A549 (cell line): ENCODE results near the gene CFAP157.

Experiments
- ELK1 ChIP-seq: fragments of 150-350 bp; IDR thresholded peaks from 2 replicates; pipeline ENCODE4 v1.6.1; 2014; ENCODE audit warnings: low read depth, mild to moderate bottlenecking, low read length
- EP300 ChIP-seq, 2 experiments: fragments of >200 bp; sonication (Bioruptor Twin); formaldehyde crosslinking; IDR thresholded peaks; 2 replicates in 1 of 2; 3 replicates in 1 of 2; pipeline ENCODE4 v1.6.1; 2016 to 2017
- KDM1A ChIP-seq: fragments of 200-600 bp; sonication (generic); IDR thresholded peaks from 2 replicates; pipeline ENCODE4 v1.6.1; 2016; ENCODE audit warnings: low read depth, mild to moderate bottlenecking
- MAX ChIP-seq: IDR thresholded peaks from 2 replicates; pipeline ENCODE4 v1.6.1; 2012
- TF ChIP-seq, protein P1 (sequence below): fragments of >200 bp; sonication (Bioruptor Twin); formaldehyde crosslinking; IDR thresholded peaks from 3 replicates; pipeline ENCODE4 v1.5.1; 2016

DNA sequence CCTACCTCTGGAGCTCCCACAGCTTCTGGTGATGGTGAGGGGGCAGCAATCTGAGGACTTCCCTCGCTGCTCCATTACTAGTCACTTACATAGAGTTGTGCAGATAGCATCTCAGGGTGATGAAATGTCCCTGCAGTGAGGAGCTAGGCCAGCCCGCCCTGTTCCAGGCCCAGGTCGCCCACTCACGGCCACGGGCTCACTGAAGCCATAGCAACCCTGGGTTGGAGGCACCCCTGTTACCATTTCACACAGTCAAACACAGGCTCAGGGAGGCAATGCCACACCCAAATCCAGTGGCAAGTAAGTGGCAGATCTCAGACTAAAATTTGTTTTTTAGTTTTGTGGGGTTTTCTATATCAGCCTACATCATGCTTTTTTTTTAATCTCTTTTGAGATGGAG is 52.1 kb downstream of the CFAP157 start:
- TF ChIP-seq, protein P1, sequence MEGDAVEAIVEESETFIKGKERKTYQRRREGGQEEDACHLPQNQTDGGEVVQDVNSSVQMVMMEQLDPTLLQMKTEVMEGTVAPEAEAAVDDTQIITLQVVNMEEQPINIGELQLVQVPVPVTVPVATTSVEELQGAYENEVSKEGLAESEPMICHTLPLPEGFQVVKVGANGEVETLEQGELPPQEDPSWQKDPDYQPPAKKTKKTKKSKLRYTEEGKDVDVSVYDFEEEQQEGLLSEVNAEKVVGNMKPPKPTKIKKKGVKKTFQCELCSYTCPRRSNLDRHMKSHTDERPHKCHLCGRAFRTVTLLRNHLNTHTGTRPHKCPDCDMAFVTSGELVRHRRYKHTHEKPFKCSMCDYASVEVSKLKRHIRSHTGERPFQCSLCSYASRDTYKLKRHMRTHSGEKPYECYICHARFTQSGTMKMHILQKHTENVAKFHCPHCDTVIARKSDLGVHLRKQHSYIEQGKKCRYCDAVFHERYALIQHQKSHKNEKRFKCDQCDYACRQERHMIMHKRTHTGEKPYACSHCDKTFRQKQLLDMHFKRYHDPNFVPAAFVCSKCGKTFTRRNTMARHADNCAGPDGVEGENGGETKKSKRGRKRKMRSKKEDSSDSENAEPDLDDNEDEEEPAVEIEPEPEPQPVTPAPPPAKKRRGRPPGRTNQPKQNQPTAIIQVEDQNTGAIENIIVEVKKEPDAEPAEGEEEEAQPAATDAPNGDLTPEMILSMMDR, result no peak
- TF ChIP-seq EP300 (IDR thresholded peaks at IDR 0.05), result no peak
- no peak for TF ChIP-seq KDM1A
- no peak for TF ChIP-seq ELK1
- no peak for TF ChIP-seq MAX
